GM18505 (cell line): ENCODE data around the gene FLYWCH2.

Experiments used
- ATAC-seq: cut with Tn5 transposase; IDR thresholded peaks from one replicate; pipeline ENCODE4 v1.9.1; 2021; ENCODE audit not compliant: unreplicated experiment
- POLR2A ChIP-seq: IDR thresholded peaks from 4 replicates; pipeline ENCODE4 v1.6.1; 2011; ENCODE audit warnings: borderline replicate concordance; ENCODE audit not compliant: insufficient read depth, insufficient read length; ENCODE audit errors: extremely low read depth

The FLYWCH2 gene, protein sequence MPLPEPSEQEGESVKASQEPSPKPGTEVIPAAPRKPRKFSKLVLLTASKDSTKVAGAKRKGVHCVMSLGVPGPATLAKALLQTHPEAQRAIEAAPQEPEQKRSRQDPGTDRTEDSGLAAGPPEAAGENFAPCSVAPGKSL

DNA sequence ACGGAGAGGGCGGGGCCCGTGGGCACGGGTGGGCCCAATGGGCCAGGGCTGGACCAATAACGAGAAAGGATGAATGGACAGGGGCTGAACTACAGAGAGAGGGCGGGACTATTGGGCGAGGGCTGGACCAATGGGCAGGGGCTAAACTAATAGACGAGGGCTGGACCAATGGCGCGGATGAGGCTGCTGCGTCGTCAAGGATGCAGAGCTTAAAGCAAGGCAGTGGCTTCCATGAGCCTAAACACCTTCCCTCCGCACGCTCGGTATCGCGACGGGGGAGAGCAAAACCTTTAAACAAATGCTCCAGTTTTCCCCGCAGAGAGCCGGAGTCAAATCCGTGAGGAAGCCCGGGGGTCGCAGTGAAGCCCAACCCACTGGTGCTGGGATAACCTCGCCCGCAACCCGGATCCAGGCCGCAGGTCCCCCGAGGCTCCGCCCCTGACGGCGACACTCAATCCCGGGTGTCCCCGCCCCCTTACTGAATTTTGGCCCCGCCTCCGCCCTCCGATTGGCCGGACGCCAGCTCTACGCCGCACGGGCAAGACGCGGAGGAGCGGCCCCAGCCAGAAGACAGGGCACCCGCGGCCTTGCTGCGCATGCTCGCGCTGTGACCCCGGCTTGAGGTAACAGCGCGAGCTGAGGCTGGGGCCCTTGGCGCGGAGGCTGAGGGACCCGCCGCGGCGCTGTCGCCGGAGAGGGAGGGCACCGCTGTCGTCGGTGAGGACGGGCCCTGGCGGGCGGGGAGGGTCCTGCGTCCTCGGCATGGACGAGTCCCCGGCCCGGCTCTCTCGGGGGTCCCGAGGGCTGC, at the start of gene FLYWCH2:
Gene FLYWCH2 (plus strand): TSS at position 566 of the 808 bp plus-strand sequence. CDS start 13,235 bp downstream, outside the sequence.
- peak; percentile 80 for ATAC-seq
- TF ChIP-seq POLR2A, result peak; percentile 83

DNA sequence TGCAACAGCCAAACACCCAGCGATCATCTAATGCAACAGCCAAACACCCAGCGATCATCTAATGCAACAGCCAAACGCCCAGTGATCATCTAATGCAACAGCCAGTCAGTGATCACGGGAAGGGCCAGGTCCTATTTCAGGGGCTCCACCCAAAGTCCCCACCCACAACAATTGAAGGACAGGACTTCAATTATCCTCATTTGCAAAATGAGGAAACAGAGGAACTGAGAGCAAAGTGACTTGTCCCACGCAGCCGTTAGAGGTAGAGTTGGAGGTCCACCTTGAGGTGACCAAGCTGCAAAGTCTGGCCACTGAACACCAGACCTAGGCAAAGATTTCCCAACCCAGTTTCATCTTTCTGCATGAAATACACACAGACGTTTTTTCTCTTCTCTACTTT, 49.2 kb upstream of the FLYWCH2 start:
- TF ChIP-seq POLR2A, result no peak
- ATAC-seq, result no peak

DNA sequence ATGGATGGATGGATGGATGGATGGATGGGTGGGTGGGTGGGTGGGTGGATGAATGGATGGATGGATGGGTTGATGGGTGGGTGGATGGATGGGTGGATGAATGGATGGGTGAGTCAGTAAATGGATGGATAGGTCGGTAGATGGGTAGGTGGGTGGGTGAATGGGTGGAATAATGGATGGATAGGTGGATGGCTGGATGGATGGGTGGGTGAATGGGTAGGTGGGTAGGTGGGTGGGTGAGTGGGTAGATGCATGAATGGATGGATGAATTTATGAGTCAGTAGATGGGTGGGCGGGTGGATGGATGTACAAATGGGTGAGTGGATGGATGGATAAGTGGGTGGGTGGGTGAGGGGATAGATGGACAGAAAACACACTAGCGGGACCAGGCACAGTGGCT, 48.0 kb upstream of the FLYWCH2 start:
- TF ChIP-seq POLR2A, result no peak
- ATAC-seq, result no peak

DNA sequence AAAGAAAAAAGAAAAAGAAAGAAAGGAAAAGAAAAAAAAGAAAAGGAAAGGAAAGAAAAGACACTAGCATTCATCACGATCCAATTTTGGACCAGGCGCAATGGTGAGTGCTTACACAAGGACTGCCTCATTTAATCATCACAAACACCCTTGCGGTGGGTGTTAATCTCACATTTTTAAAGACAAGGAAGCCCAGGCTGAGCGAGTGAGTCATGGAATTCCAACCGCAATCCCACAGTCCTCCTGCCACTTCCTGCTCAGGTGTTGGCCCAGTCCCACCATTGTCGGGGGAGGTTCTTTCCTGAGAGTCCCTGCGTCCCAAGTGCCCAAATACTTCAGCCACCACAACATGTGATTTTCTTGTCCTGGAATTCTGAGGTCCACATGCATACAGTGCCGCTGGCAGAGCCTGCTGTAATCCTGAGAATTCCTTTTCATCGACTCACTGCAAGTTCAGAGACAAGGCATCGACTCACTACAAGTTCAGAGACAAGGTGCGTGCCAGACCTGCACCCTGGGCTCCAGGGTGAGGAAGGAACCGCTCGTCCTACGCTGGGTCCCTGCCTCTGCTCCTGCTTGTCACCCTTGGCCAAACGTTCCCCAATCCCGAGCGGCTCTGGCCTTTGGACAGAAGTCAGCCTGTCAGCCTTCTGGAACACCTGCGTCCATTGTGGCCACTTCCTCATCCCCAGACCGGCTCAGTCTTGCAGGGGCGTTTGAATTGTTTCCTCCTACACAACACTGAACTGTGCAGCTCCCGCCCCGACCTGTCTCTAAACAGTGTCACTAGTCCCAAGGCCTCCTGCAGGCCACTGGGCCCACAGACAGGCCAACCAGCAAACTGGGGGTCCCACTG, 47.1 kb upstream of the FLYWCH2 start:
- no peak for TF ChIP-seq POLR2A
- ATAC-seq, result no peak

DNA sequence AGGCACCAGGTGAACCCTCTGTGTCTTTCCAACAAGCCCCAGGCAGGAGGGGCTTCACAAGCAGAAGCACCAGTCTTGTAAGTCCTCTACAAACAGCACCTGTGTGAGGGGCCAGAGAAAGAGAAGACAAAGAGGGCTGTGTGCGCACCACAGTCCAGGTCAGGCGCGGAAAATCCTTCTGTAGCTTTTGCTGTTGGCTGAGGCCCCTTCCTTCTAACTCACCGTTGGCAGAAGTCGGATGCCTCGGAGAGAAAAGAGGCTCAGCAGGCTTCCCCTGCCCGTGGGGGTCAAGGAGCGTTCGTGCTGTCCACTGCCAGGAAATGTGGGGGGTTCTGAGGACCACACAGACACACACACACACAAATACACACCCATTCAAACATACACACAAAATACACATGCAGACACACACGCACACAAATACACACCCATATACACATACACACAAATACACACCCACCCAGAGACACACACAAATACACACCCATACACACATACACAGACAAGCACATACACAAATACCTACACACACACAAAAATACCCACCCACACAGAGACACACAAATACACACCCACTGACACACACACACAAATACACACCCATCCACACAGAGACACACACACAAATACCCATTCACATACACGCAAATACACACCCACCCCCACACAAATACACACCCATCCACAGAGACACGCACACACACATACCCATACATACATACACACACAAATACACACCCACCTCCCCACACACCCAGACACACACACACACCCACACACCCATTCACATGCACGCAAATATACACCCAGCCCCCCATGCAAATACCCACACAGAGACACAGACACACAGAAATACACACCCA, 46.1 kb upstream of the FLYWCH2 start:
- ATAC-seq, result no peak
- no peak for TF ChIP-seq POLR2A

DNA sequence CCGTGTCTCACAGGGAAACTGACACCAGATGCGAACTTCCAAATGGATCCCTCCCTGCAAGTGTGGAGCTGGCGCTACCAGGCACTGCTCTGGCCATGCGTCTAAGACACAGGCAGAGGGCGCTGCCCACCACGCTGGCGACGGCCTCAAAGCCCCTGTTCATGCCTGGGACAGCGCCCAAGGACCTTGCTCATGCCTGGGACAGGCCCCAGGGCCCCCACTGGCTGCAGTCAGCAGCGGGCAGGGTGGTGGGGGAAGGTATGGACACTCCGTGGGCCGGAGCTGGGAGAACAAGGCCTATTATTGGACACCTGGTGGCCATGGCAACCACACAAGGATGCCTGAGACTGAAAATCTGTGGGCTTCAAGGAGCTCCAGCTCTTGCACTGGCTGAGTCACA, 44.1 kb upstream of the FLYWCH2 start:
- no peak for ATAC-seq
- no peak for TF ChIP-seq POLR2A

DNA sequence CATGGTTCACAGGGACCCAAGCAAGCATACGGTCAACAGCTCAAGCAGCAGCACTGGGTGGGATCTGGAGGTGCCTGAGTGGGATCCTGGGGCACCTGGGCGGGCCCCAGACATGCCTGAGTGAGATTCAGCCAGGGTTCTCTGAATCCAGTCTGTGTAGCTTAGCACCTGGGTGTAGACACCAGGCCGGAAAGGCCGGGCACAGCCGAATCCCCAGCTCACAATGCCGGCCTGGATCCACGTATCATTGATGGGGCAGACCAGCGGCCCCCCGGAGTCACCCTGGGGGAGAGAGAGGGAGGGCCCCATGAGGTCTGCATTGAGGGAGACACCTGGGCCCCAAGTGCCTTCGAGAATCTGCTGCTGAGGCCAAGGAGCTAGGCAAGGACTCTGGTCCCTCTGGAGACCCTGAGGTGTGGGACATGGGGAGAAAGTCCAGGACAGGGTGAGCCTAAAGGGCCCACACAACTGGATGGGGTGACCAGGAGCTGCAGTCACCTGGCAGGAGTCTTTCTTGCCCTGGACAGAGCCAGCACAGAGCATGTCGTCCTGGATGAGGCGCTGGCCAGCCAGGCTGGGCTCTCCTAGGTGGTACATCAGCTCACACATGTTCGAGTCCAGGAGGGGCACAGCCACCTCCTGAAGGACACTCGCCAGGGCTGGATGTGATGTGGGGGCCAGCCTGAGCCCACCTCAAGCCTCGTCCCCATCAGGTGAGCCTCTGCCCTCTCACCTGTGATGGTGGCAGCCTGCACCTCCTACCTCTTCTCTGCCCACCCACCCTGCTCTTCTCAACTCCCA, 43.2 kb upstream of the FLYWCH2 start:
- TF ChIP-seq POLR2A, result no peak
- ATAC-seq, result no peak

DNA sequence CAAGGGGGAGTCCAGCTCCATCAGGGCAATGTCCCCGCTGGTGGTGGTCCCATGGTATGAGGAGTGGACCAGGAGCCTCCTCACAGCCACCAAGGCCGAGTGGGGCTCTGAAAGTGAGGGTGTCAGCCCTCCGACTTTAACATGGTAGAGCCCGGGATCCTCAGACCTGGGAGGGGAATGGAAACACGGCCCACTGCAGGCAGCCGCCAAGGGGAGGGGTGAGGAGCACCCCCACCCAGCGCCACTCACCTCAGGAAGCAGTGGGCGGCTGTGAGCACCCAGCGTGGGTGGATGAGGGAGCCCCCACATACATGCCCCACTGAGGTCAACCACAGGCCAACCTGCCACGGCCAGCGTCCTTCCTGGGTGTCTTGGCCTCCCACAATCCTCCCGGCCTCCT, 42.1 kb upstream of the FLYWCH2 start:
- no peak for ATAC-seq

DNA sequence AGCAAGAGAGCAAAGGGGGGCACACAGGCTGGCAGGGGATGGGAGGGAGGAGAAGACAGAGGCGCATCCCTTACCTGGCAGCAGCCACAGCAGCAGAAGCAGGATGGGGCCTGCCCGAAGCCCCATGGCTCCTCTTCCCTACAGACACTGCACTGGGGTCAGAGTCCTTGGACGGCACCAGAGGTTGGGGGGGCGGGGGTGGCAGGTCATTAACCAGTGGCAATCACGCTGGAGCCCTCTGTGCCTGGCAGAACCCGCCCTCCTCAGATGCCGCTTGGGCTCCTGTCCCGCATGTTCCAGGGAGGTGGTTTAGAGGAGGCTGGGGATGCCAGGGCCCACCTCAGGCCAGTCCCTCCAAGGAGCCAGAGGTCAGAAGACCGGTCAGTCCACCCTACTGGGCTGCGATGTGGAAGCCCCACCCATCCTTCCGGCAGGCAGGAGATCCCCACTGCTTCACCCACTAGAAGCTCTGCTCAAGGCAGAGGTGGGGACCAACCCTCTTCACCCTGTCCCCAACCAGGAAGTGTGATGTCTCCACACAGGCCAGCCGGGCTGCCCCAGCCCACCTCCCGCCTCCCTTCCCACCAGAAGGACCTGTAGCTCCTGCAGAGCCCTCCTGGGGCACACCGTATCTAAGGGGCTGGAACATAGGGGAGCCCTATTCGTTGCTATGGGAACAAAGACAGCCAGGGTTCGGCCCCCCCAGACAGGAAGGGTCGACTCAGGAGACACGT, 41.2 kb upstream of the FLYWCH2 start:
- TF ChIP-seq POLR2A, result no peak
- no peak for ATAC-seq

More for the DNA sequence above, 42.1 kb upstream of the FLYWCH2 start:
- TF ChIP-seq POLR2A, result no peak

DNA sequence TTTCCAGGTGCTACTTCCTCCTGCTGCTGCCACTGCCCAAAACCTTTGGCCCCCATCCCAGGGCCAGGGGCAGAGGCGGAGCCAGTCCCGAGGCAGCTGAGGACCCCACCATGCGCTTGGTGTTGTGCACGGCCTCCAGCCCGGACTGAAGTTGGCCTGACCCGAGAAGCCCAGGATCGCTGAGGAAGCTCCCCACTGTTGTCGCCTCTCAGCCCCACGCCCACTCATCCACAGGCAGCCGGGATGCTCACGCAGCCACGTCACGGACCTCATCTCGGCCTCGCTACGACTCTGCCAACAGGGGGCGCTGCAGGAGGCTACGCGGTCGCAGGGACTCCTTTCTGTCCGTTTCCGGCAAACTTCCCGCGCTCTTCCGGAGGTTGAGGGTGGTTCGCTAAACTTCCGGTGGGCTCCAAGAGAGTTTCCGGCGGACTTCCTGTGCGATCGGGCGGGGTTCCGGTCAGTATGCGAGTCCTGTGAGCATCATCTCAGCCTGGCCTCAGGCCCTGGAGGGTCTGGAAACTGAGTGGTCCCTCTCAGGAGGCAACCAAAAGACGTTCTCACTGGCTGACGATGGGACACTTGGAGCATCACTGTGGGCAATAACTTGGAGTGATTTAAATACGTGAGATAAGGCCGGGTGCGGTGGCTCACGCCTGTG, 40.5 kb upstream of the FLYWCH2 start:
- ATAC-seq, result no peak

DNA sequence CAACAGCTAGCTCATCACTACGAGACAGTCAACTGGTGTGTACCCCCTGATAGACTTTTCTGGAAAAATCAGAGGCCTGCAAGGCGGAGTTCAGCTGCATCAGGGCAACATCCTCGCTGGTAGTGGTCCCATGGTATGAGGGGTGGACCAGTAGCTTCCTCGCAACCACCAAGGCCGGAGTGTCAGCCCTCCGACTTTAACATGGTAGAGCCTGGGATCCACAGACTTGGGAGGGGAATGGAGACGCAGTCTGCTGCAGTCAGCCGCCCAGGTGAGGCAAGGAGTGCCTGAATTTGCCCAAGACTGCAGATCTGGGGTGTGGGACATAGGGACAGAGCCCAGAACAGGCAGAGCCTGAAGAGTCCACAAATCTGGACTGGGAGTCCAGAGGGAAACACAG, 39.5 kb upstream of the FLYWCH2 start:
- no peak for ATAC-seq
- TF ChIP-seq POLR2A, result no peak

More for the DNA sequence above, 40.5 kb upstream of the FLYWCH2 start:
- no peak for TF ChIP-seq POLR2A
